Erythroblast (primary cell): ENCODE results near the gene EEFSEC.

Source experiments
- GATA1 ChIP-seq: IDR thresholded peaks from 2 replicates; pipeline ENCODE4 v1.6.1; 2011; ENCODE audit warnings: low read depth, mild to moderate bottlenecking, control low read depth, low read length, moderate library complexity
- POLR2A ChIP-seq: IDR thresholded peaks from 2 replicates; pipeline ENCODE4 v1.6.1; 2011; ENCODE audit warnings: mild to moderate bottlenecking, low read length

GRCh38 chr3:128368626-128369025 is 215.3 kb downstream of the EEFSEC start:
- TF ChIP-seq POLR2A (no peak), GATA1 (no peak)
